Activated CD8-positive, alpha-beta memory T cell treated with anti-CD3 and anti-CD28 coated beads, Interleukin-2, amount 50 U/mL, for 48 hours (primary cell): ENCODE data around the gene KHDC4.

Source experiments
- DNase-seq: peaks from one replicate; pipeline ENCODE4 v3.0.0-alpha.2; 2020

The KHDC4 gene

DNA sequence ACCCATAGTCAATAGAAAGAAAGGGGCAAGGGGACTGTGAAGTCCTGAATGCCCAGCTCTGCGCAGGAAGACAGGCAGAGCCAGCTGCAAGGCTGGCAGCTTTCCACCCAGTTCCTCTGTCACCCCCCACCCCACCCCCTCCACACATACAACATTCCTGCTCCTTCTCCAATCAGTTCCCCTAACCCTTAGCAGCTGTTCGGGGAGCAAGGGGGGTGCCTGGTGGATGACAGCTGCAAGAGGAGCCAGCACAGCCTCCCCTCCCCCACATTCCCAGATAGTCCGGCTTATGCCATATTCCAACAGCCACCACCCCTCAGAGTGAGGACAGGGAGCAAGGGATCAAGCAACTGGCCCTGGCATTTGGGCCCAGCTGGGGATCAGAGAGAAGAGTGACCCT, 34.5 kb upstream of the KHDC4 start:
- DNase-seq: no peak

DNA sequence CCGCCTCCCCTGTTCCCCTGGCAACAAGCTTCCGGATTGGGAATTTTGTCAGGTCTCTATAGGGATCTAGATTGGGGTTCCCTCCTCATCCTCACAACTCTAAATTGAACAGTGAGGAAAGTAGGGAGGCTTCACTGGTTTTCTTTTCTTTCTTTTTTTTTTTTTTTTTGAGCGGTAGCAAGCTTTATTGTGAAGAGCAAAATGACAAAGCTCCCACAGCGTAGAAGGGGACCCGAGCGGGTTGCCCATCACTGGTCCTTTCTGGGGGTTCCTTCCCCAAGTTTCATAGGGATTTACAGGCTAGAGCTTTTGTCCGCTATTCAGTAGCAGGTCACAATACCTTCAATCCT, 33.8 kb upstream of the KHDC4 start:
- no peak for DNase-seq

DNA sequence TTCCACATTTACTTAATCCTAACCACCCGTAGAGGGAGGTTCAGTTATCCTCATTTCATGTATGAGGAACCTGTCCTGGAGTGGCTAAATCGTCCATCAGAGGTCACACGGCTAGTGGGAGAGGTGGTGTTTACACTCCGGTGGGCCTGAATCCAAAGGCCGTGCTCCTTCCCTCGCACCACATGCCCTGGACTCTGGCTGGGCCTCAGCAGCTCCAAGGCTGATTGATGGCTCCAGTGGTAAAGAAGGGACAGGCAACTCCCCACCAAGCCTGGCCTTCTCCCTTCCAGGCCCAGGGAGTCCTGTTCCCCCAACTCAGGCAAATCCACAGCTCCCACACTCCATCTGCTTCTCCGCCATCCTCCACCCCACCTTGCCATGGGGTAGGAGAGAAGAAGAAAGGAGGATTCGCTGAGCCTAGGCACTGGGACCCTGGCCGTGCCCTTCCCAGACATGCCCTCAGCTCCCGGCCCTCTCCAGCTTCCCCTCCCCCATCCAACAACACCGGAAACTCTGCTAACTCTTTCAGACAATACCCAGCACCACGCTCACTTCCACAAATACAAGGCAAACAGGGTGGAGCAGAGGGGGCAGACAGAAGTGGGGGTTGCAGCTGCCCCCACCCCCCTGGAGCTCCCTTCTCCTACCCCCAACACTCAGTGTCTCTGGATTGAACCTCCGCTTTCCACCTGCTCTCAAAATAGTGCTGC, 33.3 kb upstream of the KHDC4 start:
- DNase-seq: no peak

DNA sequence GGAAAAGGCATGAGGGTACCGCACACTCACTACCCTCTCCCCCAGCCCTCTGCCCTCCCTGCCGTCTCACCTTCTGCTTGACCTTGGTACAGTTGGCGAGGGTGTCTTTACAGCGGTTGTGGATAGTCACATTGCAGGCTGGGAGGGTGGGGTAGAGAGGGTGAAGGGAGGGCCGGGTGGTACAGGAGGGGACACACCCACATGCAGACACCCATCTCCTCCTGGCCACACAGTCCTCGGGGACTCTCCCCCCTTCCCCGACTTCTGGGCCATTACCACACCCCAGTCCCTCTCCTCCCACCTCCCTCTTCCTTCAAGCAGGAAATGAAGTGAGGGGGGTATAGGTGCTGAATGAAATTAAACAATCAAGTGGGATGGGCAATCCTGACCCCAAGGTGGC, 32.5 kb upstream of the KHDC4 start:
- no peak for DNase-seq

DNA sequence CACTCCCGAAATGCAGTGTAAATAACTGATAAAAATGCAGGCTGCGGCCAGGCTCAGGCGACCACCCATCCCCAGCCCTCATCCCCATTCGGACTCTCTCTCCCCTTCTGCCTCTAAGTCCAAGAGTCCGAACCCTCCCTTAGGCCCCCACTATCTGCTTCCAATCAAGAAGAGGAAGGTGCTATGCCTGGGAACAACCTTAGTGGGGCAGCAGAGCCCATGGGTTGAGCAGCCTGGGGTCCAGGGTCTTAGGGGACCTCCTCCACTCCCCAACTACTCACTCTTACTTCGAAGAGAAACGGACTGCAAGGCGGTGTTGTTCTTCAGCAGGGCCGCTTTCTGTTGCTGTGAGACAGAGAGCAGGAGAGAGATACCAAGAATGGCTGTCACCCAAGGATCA, 31.9 kb upstream of the KHDC4 start:
- no peak for DNase-seq

DNA sequence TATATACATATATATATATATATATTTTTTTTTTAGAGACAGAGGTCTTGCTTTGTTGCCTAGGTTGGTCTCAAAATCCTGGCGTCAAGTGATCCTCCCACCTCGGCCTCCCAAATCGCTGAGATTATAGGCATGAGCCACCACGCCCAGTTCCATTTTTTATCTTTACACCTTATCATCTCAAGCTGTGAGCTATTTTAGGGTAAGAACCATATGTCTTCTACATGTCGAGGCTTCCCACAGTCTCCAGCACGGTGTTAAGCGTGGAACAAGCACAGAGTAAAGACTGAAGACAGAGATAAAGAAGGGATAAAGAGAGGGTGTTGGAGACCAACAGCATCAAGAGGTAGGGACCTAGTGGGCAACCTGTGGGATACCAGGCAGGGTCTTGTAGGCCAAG, 30.0 kb upstream of the KHDC4 start:
- DNase-seq: no peak

DNA sequence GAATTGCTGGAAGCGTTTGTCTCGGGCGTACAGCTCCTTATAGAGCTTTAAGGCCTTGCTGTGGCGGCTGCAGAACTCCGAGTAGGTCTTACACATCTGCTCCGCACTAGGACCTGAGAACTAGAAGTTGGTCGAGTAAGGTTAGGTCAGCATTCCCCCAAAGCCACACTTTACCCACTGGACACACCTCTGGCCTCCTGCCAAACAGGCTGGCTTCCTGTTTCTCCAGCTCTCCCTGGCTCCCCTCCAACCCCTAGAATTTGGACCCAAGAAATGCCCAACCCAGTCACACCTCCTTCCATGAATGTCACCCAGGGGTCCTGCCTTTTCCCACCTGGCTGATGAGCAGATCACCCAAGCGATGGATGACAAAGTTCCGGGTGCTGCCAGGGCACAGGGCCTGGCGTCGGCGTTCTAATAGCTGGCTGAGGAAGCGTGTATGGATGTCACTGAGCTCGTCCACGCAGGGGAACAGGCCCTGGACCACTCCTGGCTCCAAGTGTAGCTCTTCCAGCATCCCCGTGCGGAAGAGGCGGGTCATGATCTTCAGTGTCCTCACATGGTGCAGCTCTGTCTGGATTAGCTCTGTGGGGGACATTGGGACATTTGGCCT, 28.5 kb upstream of the KHDC4 start:
- no peak for DNase-seq

DNA sequence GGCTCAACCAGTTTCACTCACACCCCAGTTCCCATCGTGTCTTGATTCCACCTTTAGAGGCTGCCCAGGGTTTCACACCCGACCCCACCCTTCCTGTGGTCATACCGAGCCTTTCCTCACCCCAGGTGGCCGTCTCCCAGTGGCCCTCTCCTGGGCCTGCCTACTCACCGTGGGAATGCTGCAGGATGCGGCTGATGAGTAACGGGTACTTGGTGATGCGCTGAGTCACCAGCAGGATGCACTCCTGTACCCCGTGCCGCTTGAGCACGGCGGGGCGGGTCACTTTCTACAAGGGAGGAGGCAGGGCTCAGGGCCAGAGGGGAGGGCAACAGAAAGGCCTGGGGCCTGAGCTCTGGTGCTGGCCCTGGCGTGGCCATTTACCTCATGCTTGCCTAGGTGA, 27.7 kb upstream of the KHDC4 start:
- no peak for DNase-seq

DNA sequence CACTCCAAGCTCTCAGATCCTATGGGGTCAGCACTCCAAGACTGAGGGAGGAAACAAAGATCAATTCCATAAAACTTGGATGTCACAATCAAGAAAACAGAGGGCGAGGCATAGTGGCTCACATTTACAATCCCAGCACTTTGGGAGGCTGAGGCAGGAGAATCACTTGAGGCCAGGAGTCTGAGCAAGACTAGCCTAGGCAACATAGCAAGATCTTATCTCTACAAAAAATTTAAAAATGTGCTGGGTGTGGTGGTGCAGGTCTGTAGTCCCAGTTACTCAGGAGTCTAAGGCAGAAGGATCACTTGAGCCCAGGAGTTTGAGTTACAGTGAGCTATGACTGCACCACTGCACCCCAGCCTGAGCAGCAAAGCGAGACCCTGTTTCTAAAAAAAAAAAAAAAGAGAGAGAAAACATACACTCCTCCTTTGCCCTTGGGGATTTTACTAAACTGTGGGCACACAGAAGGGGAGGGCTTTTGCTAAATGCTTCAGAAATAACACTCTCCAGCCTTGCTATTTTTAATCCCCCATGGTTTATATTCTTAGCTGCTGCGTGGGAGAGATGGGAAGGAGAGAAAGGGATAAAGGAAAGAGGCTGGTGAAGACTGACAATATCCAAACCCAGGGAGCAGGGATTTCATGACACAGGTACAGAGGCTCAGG, 26.0 kb upstream of the KHDC4 start:
- no peak for DNase-seq

DNA sequence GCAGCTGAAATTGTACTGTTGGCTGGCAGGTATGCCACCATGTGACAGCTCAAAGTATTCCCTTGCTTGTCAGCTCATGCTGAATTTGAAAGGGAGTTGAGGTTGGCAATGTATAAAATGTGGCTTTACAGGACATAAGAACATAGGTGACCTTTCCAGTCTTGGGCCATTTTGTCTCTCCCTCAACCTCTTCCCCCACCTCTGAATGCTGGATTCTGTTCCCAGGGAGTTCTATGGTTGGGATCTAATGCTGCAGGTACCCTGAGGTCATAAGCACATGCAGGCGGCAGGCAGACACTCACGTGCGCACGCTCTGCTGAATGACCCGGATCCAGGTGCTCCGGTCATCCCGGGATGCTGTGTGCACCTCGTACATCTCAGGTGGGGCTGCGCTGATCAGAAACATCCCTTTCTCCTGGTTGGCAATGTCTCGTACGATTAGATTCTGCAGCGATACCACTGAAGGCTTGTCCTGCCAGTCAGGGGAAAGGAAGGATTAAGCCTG, 23.2 kb upstream of the KHDC4 start:
- DNase-seq: no peak

DNA sequence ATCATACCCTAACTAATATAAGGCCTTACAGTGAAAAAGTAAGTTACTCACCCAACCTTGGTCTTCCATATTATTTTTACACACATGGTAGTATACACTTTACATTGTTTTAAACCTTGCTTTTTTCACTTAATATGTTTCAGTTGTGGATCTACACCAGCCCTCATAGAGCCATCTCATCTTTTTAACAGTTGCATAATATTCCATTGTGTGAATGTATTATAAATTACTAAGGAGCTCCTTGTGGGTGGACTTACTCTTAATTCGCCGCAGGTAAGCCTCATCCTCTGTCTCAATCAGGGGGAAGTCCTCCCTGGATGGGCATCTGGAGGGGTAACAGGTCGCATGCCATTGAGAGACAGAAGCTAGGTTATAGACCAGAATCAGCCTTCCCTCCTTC, 20.4 kb upstream of the KHDC4 start:
- no peak for DNase-seq

DNA sequence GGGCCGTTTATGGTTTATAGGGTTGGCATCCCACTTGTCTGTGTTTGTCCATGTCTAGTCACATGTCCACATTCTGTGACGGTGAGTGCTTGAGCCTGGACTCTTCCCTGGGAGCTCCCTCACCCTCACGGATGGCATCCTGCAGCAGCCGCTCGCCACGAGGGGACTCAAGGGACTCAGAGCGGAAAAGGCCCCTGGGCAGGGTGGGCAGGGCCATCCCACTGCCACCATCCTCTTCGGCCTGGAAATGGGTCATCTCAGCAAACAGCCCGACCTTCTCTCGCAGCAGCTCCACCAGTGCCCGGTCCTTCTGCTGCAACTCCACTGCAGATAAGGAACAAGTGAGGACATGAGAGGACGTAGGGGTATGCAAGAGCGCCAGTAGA, 18.3 kb upstream of the KHDC4 start:
- no peak for DNase-seq

DNA sequence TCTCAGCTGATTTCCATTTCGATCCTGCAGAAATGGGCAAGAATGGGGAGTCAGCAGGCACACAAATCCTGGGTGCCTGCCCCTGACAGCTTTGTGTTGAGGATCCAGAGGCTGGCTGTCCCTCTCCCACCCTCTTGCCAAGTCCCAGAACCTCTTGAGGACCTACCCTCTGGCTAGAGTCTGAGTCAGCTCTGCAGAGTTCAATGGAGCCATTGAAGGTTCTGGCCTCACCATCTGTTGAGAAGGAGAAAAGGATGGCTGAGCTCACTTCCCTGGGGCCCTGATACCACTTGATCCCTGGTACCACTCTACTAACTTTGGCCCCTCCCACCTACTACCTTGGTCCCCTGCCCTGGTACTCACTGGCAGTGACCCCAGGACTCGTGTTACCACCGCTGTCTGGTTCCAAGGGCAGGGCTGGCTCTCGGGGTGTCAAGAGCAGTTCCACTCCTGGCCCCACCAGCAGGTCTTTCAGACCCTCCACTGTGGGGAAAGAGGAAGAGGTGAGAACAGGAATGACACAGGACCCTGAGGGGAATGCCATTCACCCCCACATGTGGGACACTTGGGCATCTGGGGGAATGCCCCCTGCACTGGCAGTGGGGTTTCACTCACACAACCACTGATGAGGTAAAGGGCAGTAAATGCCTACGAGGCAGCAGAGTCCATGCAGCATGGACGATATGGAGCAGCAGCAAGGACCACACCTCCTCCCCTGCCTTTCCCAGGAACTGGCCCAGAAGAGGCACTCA, 17.7 kb upstream of the KHDC4 start:
- no peak for DNase-seq

DNA sequence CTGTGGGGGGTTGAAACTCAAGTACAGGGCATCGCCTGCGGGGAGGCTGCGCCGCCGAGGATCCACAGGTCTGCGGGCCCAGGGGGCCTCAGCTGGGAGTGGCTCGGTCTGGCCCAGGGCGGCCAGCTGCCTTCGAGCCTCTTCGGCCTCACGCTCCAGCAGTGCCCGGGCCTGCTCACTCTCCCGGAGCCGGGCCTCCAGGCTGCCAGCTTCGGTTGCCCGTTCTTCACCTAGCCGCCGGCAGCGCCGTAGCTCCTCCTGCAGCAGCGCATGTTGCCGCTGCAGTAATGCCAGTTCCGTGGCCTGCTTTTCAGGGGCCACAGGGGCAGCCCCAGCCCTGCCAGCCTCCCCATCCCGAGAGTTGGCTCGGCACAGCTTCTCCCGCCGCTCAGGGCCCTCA, 16.6 kb upstream of the KHDC4 start:
- no peak for DNase-seq

DNA sequence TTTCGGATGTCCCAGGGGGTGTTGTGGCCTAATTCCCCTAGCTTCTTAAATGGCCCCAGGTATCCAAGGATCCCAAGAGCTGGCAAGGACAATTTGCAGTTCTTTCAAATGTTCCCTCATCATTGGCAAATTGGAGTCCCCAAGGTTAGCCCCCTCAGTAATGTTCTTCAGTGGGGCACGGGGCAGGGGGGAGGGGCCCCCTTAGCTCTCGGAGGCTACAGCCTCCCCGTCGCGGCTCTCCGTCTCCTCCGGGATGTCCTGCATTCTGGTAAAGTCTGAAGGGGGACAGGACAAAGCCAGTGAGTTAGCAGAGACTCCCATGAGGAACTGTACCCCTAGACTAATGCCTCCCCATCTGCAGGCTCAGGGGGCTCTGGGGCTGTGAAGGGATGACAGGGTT, 13.5 kb upstream of the KHDC4 start:
- no peak for DNase-seq

DNA sequence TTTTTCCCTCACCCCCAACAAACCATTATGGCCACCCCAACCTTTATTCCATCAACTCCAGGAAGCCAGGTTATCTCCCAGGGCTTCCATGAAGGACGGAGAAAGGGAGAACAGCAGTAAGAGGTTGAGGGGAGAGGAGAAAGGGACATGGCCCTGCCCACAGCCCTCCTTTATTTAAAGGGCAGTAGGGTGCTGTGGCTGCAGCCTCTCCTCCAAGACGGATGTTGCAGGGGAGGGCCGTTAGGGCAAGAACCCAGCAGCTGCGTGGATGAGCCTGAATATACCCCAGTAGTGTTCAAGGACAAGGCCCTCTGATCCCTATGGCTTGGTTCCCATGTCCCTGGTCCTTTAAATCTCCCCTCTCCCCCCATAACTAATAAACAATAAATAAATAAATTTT, 13.1 kb upstream of the KHDC4 start:
- DNase-seq: no peak

DNA sequence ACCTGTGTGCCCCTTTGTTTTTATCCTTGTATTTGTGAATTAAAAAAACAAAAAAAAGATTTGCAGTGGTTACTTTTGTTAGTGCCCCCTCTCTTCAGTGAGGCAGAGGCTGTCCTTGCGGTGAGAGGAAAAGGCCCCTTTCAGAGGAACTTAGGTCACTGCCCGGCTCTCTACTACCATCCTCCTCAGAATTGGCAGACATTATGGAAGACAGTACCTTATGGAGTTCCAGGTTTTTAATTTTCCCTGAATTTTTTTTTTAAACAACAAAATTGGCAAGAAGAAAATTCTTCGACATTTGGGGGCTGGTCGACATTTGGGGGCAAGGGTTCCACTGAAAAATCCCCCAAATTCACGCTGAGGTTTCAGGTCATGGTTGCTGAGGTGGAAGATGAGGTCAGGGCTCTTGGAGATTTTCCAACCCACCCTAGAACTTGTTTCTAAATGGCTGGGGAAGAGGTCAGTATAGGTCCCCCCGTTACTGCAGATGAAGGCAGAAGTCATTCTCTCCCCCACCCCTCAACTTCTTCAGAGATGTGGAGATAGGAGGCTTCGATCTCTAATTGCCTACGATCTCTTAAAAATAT, 12.5 kb upstream of the KHDC4 start:
- no peak for DNase-seq

DNA sequence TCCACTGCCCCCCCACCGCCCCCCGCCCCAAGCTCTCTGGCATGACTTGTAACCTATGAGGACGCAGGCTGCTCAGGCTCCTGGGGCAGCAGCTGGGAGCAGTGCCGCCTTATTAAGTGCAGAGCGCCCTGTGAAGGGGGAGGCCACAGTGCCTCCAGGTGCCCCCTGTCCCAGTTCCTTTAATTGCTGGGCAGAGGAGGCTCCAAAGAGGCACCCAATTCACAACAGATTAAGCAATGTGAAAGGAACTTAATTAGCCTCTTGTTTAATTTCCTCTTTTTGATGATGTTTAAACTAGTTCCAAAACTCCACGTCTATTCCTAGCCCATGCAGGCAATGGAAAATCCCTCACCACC, 10.2 kb upstream of the KHDC4 start:
- DNase-seq: no peak

DNA sequence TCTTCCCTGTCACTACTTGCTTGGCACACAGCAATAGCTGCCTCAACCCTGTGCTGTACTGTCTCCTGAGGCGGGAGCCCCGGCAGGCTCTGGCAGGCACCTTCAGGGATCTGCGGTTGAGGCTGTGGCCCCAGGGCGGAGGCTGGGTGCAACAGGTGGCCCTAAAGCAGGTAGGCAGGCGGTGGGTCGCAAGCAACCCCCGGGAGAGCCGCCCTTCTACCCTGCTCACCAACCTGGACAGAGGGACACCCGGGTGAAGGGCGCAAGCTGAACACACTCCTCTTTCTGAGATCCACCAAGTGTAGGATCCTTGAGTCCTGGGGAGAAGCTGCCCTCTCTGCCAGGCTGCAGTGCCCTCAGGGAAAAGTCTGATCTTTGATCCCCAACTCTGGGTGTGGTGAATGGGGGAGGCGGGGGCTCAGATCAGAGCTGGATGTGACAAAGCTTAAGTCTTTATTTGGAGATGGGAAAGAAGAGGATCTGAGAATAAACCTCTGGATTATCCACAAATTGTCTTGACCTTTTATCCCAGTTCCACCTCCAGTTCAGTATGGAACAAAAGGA, 8.4 kb upstream of the KHDC4 start:
- DNase-seq: no peak

DNA sequence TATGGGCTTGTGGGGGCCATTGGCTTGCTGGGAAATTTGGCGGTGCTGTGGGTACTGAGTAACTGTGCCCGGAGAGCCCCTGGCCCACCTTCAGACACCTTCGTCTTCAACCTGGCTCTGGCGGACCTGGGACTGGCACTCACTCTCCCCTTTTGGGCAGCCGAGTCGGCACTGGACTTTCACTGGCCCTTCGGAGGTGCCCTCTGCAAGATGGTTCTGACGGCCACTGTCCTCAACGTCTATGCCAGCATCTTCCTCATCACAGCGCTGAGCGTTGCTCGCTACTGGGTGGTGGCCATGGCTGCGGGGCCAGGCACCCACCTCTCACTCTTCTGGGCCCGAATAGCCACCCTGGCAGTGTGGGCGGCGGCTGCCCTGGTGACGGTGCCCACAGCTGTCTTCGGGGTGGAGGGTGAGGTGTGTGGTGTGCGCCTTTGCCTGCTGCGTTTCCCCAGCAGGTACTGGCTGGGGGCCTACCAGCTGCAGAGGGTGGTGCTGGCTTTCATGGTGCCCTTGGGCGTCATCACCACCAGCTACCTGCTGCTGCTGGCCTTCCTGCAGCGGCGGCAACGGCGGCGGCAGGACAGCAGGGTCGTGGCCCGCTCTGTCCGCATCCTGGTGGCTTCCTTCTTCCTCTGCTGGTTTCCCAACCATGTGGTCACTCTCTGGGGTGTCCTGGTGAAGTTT, 7.8 kb upstream of the KHDC4 start:
- no peak for DNase-seq

DNA sequence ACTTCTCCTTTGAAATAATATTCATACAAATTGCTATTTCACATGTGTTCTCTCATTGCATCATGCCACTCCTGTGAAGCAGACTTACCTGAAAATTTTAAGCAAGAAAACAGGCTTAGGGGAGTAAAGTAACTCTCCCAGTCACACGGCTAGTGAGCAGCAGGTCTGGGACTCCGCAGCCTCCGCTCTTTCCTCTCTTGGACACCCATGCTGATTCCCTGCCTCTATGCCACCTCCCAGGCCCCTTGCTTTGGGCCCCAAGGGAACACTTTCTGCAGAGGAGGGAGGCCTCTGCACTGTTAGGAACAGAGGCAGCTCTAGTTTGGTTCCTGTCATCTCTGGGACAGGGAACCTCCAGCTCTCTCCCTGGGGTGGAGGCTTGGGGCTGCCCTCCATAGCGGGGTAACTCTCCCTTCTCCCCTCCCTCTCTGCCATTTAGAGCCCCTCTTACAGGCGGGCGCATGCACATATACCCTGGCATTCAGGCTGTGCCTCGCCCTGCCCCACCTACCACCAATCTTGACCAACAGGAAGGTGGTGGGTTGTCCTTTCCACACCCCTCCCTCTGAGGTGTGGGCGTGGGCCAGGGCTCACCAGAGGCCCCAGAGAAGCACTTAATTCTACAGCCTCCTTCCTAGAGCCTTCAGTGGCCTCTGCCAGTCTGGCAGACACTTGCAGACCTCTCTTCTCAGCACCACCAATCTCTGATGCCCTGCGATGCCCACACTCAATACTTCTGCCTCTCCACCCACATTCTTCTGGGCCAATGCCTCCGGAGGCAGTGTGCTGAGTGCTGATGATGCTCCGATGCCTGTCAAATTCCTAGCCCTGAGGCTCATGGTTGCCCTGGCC, 7.0 kb upstream of the KHDC4 start, which contains the start of gene RXFP4:
Gene RXFP4 (plus strand): TSS at position 646 of the 852 bp plus-strand sequence. CDS start 72 bp downstream, at position 718.
- no peak for DNase-seq
